PC-3 (cell line): ENCODE data around the gene SERPINB12. TPM values are rescaled to one million over a fixed set of nuclear protein-coding genes. Genes with fewer than 3 reads are reported as not detected.
A peak's percentile ranks its signal among the peaks of the same experiment; 100 is the strongest.

Experiments
- ATAC-seq: fragments of 200-7000 bp; cut with Tn5 transposase; 2 replicates; pipeline ENCODE4 v1.9.1; 2020; ENCODE audit warnings: mild to moderate bottlenecking, moderate library complexity
- Bru-seq: library from RNA; stranded (reverse); fragments of 400-500 nt; gene quantifications from one replicate; lab custom pipeline; 2021; lab: Mats Ljungman, UMichigan
- BruChase-seq, 2 experiments: library from RNA; stranded (reverse); fragments of 400-500 nt; gene quantifications; one replicate each; lab custom pipeline; 2021; lab: Mats Ljungman, UMichigan
- BruUV-seq: library from RNA; stranded (reverse); fragments of 400-500 nt; replicated peaks from 2 replicates; lab custom pipeline; 2021; lab: Mats Ljungman, UMichigan
- CTCF ChIA-PET: fragments of 300-600 bp; sonication (Branson Sonifier 250); formaldehyde crosslinking; loops from one replicate; lab custom pipeline; 2022; ENCODE audit warnings: antibody characterized with exemption; lab: Charles Lee
- POLR2A ChIA-PET: fragments of 300-600 bp; sonication (Branson Sonifier 250); formaldehyde crosslinking; loops from one replicate; lab custom pipeline; 2022; ENCODE audit warnings: antibody characterized with exemption; ENCODE audit not compliant: unreplicated experiment; lab: Charles Lee
- DNase-seq: peaks from one replicate; pipeline ENCODE4 v3.0.0-alpha.2; 2015
- H2AFZ ChIP-seq: fragments of 300-600 bp; sonication (generic); 2 replicates; pipeline ENCODE4 v1.6.0; 2016; ENCODE audit warnings: antibody characterized with exemption, low read length
- H3F3A ChIP-seq: fragments of 300-600 bp; sonication (generic); one replicate; pipeline ENCODE4 v1.6.0; 2017; ENCODE audit warnings: antibody characterized with exemption, low read length, control low read depth, mild to moderate bottlenecking; ENCODE audit not compliant: unreplicated experiment
- H3K27ac ChIP-seq: fragments of 300-600 bp; sonication (generic); 2 replicates; pipeline ENCODE4 v1.5.1; 2016; ENCODE audit warnings: mild to moderate bottlenecking, low read length
- H3K27me3 ChIP-seq: fragments of 300-600 bp; sonication (generic); 2 replicates; pipeline ENCODE4 v1.6.1; 2016; ENCODE audit warnings: low read length, mixed read lengths
- H3K36me3 ChIP-seq: fragments of 300-600 bp; sonication (generic); 2 replicates; pipeline ENCODE4 v1.6.1; 2016; ENCODE audit warnings: low read depth, mixed run types, low read length, mixed read lengths
- H3K4me1 ChIP-seq: fragments of 300-600 bp; sonication (generic); 2 replicates; pipeline ENCODE4 v1.5.1; 2016; ENCODE audit warnings: low read length; ENCODE audit not compliant: insufficient read depth
- H3K4me2 ChIP-seq: fragments of 300-600 bp; sonication (generic); 2 replicates; pipeline ENCODE4 v1.6.0; 2016; ENCODE audit warnings: low read length
- H3K4me3 ChIP-seq: fragments of 300-600 bp; sonication (generic); 2 replicates; pipeline ENCODE4 v1.5.1; 2016; ENCODE audit warnings: mild to moderate bottlenecking, low read length, mixed read lengths
- H3K79me2 ChIP-seq: fragments of 300-600 bp; sonication (generic); 2 replicates; pipeline ENCODE4 v1.6.1; 2017; ENCODE audit warnings: low read length, mixed read lengths
- H3K9ac ChIP-seq: fragments of 300-600 bp; sonication (generic); 2 replicates; pipeline ENCODE4 v1.6.0; 2016; ENCODE audit warnings: mild to moderate bottlenecking, low read length
- H3K9me2 ChIP-seq: fragments of 300-600 bp; sonication (generic); replicated peaks from 2 replicates; pipeline ENCODE4 v1.6.1; 2016; ENCODE audit warnings: mixed run types, low read length, mixed read lengths
- H3K9me3 ChIP-seq: fragments of 300-600 bp; sonication (generic); 2 replicates; pipeline ENCODE4 v1.6.1; 2016; ENCODE audit warnings: low read length, mixed read lengths
- H4K20me1 ChIP-seq: fragments of 300-600 bp; sonication (generic); 2 replicates; pipeline ENCODE4 v1.6.1; 2016; ENCODE audit warnings: low read length, mixed read lengths
- CTCF ChIP-seq: fragments of 300-600 bp; sonication (generic); conservative IDR thresholded peaks from 2 replicates; pipeline ENCODE4 v1.5.1; 2017; ENCODE audit warnings: antibody characterized with exemption, low read depth, mild to moderate bottlenecking, low read length
- EZH2 ChIP-seq: fragments of 300-600 bp; sonication (generic); IDR thresholded peaks from one replicate; pipeline ENCODE4 v1.6.1; 2017; ENCODE audit warnings: antibody characterized with exemption, mild to moderate bottlenecking, low read length; ENCODE audit not compliant: unreplicated experiment
- EZH2phosphoT487 ChIP-seq: fragments of 300-600 bp; sonication (generic); IDR thresholded peaks from 2 replicates; pipeline ENCODE4 v1.6.1; 2018; ENCODE audit warnings: mild to moderate bottlenecking, antibody characterized with exemption, low read length, borderline replicate concordance
- intact Hi-C: fragments of 100-400 bp; cut with micrococcal nuclease; formaldehyde crosslinking; loops from 2 replicates; pipeline ENCODE4 v1.9.0; 2023
- long read RNA-seq: library from polyadenylated mRNA; unstranded; transcript quantifications from one replicate; pipeline ENCODE4 v2.0.0, GENCODE V29; 2021; ENCODE audit not compliant: unreplicated experiment
- total RNA-seq: library from RNA; depleted of rRNA; stranded (reverse); fragments of >200 nt; gene quantifications from 2 replicates; pipeline ENCODE4 v1.2.3, GENCODE V29; 2014; rRNA removed

Gene SERPINB12, protein sequence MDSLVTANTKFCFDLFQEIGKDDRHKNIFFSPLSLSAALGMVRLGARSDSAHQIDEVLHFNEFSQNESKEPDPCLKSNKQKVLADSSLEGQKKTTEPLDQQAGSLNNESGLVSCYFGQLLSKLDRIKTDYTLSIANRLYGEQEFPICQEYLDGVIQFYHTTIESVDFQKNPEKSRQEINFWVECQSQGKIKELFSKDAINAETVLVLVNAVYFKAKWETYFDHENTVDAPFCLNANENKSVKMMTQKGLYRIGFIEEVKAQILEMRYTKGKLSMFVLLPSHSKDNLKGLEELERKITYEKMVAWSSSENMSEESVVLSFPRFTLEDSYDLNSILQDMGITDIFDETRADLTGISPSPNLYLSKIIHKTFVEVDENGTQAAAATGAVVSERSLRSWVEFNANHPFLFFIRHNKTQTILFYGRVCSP
- total RNA-seq (not detected in 2 replicates), Bru-seq, nascent RNA (not detected), BruChase-seq, experiment 1, labeled RNA remaining after a 6-hour chase (percentile 44 among the genes with signal in this experiment), BruChase-seq, experiment 2, labeled RNA remaining after a 2-hour chase (percentile 34 among the genes with signal in this experiment)
- long read RNA-seq, result 0 reads

DNA sequence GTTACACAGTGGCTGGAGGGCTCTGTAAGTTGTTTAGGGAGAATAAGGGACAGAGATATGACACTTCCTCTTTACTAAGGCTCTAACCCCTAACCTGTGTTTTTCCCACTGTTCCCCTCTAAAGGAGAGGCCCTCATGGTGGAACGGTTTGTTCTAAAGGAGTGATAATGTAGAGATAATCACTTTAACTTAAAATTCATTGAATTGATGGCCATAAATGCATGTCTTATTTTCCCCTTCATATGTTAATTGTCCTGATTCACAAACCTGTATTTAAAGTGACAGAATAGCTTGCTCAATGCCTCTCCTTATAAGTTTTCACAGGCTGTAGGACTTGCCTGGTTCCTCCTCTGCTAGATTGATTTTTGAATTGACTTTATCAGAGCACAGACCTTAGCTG is at the start of gene SERPINB12:
Gene SERPINB12 (plus strand): TSS at position 301 of the 400 bp plus-strand sequence. CDS start 13,791 bp downstream, outside the sequence.
- Histone ChIP-seq H3K4me1 (no peaks in the 10 kb centered on the region; the same call in 1 of the 2 replicates), H3K27me3 (no peaks in the 10 kb centered on the region), H4K20me1 (no peaks in the 10 kb centered on the region), H3K27ac (no peak within 1 kb of the TSS), H3F3A (no peaks in the 10 kb centered on the region), H3K4me3 (no peak within 1 kb of the TSS), H3K9me3 (no peaks in the 10 kb centered on the region), H2AFZ (no peak within 1 kb of the TSS), H3K36me3 (no peaks in the 10 kb centered on the region), H3K9ac (no peak within 1 kb of the TSS), H3K4me2 (no peak within 1 kb of the TSS), H3K79me2 (no peaks in the 10 kb centered on the region), H3K9me2 (no peaks in the 10 kb centered on the region)
- intact Hi-C loops, result no loop called here
- BruUV-seq, result no TSS peak
- ChIA-PET CTCF (interaction anchor here (0.7 kb wide), 1 partner anchor 199 kb away, joined by 8 read pairs; no protein-coding TSS in a partner anchor), POLR2A (no interaction called here)
- ATAC-seq (no peak), DNase-seq (no peak)
- no peak for TF ChIP-seq CTCF
- no peak for TF ChIP-seq EZH2phosphoT487
- no peak for TF ChIP-seq EZH2

DNA sequence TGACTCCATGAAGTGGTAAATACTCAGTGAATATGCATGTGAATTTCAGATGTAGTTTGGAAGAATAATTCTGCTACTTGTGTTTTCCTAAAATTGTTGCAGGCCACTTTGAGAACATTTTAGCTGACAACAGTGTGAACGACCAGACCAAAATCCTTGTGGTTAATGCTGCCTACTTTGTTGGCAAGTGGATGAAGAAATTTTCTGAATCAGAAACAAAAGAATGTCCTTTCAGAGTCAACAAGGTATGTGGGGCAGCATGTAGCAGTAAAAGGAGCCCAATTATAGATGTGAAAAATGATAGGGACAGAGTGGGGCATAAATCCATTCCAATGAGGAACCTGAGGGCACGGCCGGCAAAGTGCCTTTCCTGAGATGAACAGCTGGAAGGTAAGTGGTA is 49.3 kb upstream of the SERPINB12 start:
- no peak overlapping the region for H3K4me3 ChIP-seq
- TF ChIP-seq EZH2phosphoT487, result no peak
- no peak for TF ChIP-seq CTCF
- TF ChIP-seq EZH2, result no peak
- no peaks in the 10 kb centered on the region for H3F3A ChIP-seq
- no peak overlapping the region for H3K9ac ChIP-seq
- H3K9me2 ChIP-seq, result no peaks in the 10 kb centered on the region
- ChIA-PET CTCF (no interaction called here), POLR2A (no interaction called here)
- intact Hi-C loops, result no loop called here
- ATAC-seq, result no peak
- no peak overlapping the region for H3K4me2 ChIP-seq
- peaks cover 76% of the 10 kb centered on the region for H3K36me3 ChIP-seq
- no peaks in the 10 kb centered on the region for H3K79me2 ChIP-seq
- no peaks in the 10 kb centered on the region for H4K20me1 ChIP-seq
- no peak overlapping the region for H2AFZ ChIP-seq
- no TSS peak for BruUV-seq
- H3K9me3 ChIP-seq, result no peaks in the 10 kb centered on the region
- no peak overlapping the region for H3K27ac ChIP-seq
- H3K4me1 ChIP-seq, result no peaks in the 10 kb centered on the region
- DNase-seq, result no peak
- no peaks in the 10 kb centered on the region for H3K27me3 ChIP-seq
